ENCODE data around the gene NRTN.

The NRTN gene

GRCh38 chr19:5788422-5788821, 16.4 kb upstream of the NRTN start:
- Histone ChIP-seq H3K27ac (no peak overlapping the region), H3K27me3 (replicated peaks) (no peaks in the 10 kb centered on the region), H3K36me3 (replicated peaks) (peaks cover 41% of the 10 kb centered on the region), H3K4me3 (ENCODE audit: low read depth, low read length) (no peak overlapping the region)
- DNase-seq, result no peak
- TF ChIP-seq CTCF (IDR thresholded peaks at IDR 0.05; ENCODE audit: low read depth, low read length, missing control alignments), result no peak
- in situ Hi-C loops (cut with HindIII; ENCODE audit: low pct_ligation_motif_present, low sequenced_read_pairs), result no loop called here

GRCh38 chr19:5789351-5789761, 15.5 kb upstream of the NRTN start:
- Histone ChIP-seq H3K36me3 (replicated peaks) (peaks cover 41% of the 10 kb centered on the region), H3K27ac (no peak overlapping the region), H3K4me3 (ENCODE audit: low read depth, low read length) (no peak overlapping the region), H3K27me3 (replicated peaks) (no peaks in the 10 kb centered on the region)
- no peak for DNase-seq
- no peak for TF ChIP-seq CTCF (IDR thresholded peaks at IDR 0.05; ENCODE audit: low read depth, low read length, missing control alignments)
- in situ Hi-C loops (cut with HindIII; ENCODE audit: low pct_ligation_motif_present, low sequenced_read_pairs), result no loop called here

DNA sequence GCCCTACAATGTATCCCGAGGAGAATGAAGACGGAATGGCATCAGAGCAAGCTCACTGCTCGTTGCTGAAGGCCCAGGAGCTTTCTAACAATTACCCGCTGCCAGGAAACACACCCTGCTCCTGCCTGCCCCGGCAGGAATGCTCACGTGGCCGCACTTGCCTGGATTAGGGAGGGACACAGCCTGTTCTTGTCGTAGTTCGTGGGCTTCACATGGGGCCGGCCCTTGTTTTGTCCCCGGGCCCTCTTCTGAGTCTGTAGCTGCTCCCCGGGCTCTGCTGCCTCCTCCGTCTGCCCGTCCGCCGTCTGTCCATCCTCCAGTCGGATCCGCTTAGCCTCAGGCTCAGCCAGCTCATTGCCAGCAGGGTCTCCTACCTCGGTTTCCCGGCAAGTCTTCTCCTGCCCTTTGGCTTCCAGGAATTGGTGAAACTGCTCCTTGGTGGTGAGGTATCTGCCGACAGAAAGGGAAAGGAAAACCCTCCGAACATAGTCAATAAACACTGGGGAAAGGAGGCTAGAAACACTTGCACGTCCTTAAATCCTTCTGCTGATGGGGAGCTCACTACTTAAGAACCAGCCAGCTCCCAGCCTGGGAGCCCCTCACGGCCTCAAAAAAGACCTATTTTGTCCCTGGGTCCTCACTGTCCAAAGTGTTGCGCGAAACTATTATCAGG, 14.8 kb upstream of the NRTN start:
- in situ Hi-C loops (cut with HindIII; ENCODE audit: low pct_ligation_motif_present, low sequenced_read_pairs), result no loop called here
- peaks cover 36% of the 10 kb centered on the region for H3K36me3 ChIP-seq (replicated peaks)
- no peaks in the 10 kb centered on the region for H3K27me3 ChIP-seq (replicated peaks)
- no peak overlapping the region for H3K27ac ChIP-seq
- DNase-seq, result no peak
- H3K4me3 ChIP-seq (ENCODE audit: low read depth, low read length), result peak overlapping the region; percentile 91
- no peak for TF ChIP-seq CTCF (IDR thresholded peaks at IDR 0.05; ENCODE audit: low read depth, low read length, missing control alignments)

DNA sequence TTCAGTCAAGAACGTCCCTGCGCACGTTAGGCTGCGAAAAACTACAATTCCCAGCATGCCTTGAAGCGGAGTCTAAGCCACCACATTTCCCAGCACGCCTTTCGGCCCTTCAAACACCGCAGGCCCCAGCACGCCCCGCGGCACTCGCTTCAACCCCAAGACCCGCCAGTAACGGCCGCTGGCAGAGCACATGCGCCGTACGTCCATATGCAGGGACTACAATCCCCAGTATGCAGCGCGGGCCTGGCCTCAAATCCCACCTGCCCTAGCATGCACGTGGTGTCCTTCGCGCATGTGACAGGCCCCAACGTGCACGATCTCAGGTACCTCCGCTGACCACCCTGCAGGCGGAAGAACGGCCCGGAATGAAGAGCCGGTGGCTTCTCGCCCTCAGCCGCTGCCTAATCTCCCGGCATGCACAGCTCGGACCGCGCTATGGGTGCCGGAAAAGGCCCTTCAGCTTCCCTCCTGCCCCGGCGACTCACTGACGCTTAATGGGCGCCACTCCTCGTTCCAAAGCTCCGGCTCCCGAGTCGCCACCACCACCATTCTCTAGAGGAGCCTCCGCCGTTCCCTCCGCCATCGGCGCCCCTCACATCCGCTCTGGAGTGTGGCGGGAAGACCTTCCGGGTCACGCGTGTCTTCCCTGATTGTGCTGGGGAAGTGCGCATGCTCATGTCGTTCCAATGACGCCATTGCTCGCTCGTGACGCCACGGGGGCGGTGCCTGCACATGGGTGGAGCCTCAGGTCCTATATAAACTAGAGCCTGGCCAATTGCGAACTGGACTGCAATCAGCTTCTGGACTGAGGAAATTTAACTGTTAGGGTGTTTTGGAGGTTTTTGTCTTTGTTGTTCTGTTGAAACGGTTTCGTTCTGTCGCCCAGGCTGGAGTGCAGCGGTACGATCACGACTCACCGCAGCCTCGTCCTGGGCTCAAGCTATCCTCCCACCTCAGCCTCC, 14.0 kb upstream of the NRTN start, which contains the start of gene DUS3L:
Gene DUS3L (minus strand): TSS at position 605 of the 962 bp plus-strand sequence. CDS start 22 bp downstream, at position 583.
- Histone ChIP-seq H3K4me3 (ENCODE audit: low read depth, low read length) (peak within 1 kb of the TSS; percentile 91), H3K36me3 (replicated peaks) (peaks cover 28% of the 10 kb centered on the region), H3K27me3 (replicated peaks) (no peaks in the 10 kb centered on the region), H3K27ac (peak within 1 kb of the TSS; percentile 94)
- peak; percentile 97 for DNase-seq
- in situ Hi-C loops (cut with HindIII; ENCODE audit: low pct_ligation_motif_present, low sequenced_read_pairs), result no loop called here
- TF ChIP-seq CTCF (IDR thresholded peaks at IDR 0.05; ENCODE audit: low read depth, low read length, missing control alignments), result no peak

GRCh38 chr19:5792224-5792623, 12.6 kb upstream of the NRTN start:
- Histone ChIP-seq H3K36me3 (replicated peaks) (peaks cover 18% of the 10 kb centered on the region), H3K27me3 (replicated peaks) (no peaks in the 10 kb centered on the region), H3K4me3 (ENCODE audit: low read depth, low read length) (no peak overlapping the region), H3K27ac (no peak overlapping the region)
- no peak for TF ChIP-seq CTCF (IDR thresholded peaks at IDR 0.05; ENCODE audit: low read depth, low read length, missing control alignments)
- no peak for DNase-seq
- in situ Hi-C loops (cut with HindIII; ENCODE audit: low pct_ligation_motif_present, low sequenced_read_pairs), result no loop called here
